ENCODE measurements around the gene ZFHX2.

DNA sequence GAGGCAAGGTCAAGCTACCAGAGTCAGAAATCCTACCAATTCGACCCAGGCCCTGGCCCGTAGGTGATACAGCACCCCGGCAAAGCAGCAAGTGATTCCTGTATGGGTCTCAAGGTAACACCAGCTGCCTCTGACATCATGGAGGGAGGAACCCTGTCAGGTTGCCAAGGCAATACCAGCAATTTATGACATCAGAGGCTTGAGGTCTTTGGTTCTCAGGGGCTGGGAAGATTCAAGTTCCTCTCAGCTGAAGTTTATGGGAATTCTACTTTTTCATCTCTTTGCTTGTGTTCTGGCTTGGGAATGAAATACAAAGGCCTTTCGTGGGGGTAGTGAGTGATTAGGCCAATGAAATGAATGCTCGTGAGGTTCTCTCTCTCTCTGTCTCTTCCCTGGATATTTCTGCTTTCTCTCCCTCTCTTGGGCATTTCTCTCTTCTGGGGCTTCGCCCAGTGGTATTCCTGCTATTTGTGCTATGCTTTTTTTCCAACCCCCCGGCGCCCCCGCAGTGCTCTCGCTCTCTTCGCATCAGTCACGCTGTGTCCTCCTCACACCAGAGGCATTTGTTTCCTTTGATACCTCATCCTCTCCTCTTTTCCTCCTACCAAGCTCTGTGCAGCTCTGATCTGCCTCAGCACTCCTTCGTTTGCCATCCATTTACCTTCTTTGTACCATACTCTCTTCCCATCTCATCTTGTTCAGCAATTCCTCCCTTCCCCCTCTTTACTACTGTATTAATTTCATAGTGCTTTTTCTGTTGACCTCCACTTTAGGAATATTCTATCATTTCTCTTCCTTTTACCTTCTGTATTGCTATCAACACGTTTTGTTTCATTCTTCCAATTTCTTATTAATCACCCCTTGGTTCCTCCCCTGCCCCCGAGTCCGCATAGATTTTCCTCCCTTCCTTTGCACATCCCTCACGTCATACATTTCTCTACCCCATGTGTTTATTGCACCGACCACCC, 2.9 kb downstream of the ZFHX2 start:
- TF ChIP-seq, protein P1, sequence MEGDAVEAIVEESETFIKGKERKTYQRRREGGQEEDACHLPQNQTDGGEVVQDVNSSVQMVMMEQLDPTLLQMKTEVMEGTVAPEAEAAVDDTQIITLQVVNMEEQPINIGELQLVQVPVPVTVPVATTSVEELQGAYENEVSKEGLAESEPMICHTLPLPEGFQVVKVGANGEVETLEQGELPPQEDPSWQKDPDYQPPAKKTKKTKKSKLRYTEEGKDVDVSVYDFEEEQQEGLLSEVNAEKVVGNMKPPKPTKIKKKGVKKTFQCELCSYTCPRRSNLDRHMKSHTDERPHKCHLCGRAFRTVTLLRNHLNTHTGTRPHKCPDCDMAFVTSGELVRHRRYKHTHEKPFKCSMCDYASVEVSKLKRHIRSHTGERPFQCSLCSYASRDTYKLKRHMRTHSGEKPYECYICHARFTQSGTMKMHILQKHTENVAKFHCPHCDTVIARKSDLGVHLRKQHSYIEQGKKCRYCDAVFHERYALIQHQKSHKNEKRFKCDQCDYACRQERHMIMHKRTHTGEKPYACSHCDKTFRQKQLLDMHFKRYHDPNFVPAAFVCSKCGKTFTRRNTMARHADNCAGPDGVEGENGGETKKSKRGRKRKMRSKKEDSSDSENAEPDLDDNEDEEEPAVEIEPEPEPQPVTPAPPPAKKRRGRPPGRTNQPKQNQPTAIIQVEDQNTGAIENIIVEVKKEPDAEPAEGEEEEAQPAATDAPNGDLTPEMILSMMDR (optimal IDR thresholded peaks at IDR 0.05 in 1 of 3, IDR thresholded peaks at IDR 0.05 in 1 of 3, conservative IDR thresholded peaks at IDR 0.05 in 1 of 3; ENCODE audit: extremely low read depth in 1 of 3, insufficient read depth in 2 of 3, low read length in 3 of 3): no peak
- no peak for TF ChIP-seq EZH2 (IDR thresholded peaks at IDR 0.05; ENCODE audit: low read length)
